ENCODE results near the gene CAMKMT.

GRCh38 chr2:44358503-44358902 is 3.2 kb upstream of the CAMKMT start:
- TF ChIP-seq CTCF (IDR thresholded peaks at IDR 0.05; ENCODE audit: low read length), result no peak
- no peak for TF ChIP-seq EZH2 (optimal IDR thresholded peaks at IDR 0.05; ENCODE audit: low read depth, low read length)
